ENCODE results near the gene STARD10. TPM values are rescaled to one million over a fixed set of nuclear protein-coding genes. Genes with fewer than 3 reads are reported as not detected.

The STARD10 gene
- total RNA-seq, 1 donor from 2014 or later, result 170 TPM

GRCh38 chr11:72775288-72776110, 18.3 kb downstream of the STARD10 start:
- Mint-ChIP-seq H3K27ac (peak overlapping the region; percentile 70), H3K9me3 (no peaks in the 10 kb centered on the region)
- DNase-seq (ENCODE audit: extremely low spot score, unreplicated experiment), result no peak

DNA sequence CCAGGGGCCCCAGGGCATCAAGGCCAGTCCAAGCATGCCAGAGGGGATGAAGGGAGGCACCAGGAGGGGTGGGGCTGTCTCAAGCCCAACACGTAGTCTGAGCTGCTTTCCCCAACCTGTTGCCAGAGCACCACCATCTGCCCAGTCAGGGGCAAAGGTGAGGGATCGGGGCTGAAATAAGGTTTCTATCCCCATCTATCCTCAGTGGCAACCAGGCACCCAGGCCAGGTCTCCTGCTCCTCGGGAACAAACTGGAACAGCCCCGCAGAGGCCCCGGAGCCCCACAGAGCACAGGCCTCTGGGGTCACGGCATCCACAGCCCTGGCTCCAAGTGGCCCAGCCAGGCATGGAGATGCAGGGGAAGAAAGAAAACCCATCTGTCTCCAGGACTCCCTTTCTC, 19.3 kb downstream of the STARD10 start:
- Mint-ChIP-seq H3K9me3 (no peaks in the 10 kb centered on the region), H3K27ac (no peak overlapping the region), H3K4me3 (no peak overlapping the region), H3K4me1 (ENCODE audit: unreplicated experiment) (peaks cover 54% of the 10 kb centered on the region), H3K36me3 (peaks cover 1% of the 10 kb centered on the region), H3K27me3 (no peaks in the 10 kb centered on the region)
- no peak for DNase-seq (ENCODE audit: extremely low spot score, unreplicated experiment)
- TF ChIP-seq, protein P1, sequence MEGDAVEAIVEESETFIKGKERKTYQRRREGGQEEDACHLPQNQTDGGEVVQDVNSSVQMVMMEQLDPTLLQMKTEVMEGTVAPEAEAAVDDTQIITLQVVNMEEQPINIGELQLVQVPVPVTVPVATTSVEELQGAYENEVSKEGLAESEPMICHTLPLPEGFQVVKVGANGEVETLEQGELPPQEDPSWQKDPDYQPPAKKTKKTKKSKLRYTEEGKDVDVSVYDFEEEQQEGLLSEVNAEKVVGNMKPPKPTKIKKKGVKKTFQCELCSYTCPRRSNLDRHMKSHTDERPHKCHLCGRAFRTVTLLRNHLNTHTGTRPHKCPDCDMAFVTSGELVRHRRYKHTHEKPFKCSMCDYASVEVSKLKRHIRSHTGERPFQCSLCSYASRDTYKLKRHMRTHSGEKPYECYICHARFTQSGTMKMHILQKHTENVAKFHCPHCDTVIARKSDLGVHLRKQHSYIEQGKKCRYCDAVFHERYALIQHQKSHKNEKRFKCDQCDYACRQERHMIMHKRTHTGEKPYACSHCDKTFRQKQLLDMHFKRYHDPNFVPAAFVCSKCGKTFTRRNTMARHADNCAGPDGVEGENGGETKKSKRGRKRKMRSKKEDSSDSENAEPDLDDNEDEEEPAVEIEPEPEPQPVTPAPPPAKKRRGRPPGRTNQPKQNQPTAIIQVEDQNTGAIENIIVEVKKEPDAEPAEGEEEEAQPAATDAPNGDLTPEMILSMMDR (conservative IDR thresholded peaks at IDR 0.05), result no peak

More at GRCh38 chr11:72775288-72776110, 18.3 kb downstream of the STARD10 start:
- H3K27me3 Mint-ChIP-seq, result no peaks in the 10 kb centered on the region
- TF ChIP-seq, protein P1 (conservative IDR thresholded peaks at IDR 0.05), result no peak
- H3K4me3 Mint-ChIP-seq, result peak overlapping the region; percentile 62
- H3K4me1 Mint-ChIP-seq (ENCODE audit: unreplicated experiment), result peaks cover 57% of the 10 kb centered on the region
- H3K36me3 Mint-ChIP-seq, result peaks cover 6% of the 10 kb centered on the region

DNA sequence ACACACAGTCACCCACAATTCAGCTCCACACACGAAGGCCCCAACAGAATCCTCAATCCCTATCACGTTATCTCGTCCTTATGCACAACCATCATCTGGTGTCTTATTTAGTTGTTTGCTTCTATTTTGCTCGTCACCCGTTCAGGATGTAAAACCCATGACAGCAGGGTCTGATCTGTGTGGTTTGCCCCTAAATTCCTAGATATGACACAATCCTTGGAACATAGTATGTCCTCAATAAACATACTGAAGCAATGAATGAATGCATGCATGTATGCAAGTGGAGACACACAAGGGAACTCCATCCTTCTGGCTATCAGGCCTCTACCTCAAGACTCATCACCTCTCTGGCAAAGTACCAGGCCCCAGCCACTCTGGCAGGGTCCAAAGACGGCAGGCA, 20.2 kb downstream of the STARD10 start:
- Mint-ChIP-seq H3K27me3 (no peaks in the 10 kb centered on the region), H3K4me1 (ENCODE audit: unreplicated experiment) (peaks cover 52% of the 10 kb centered on the region), H3K4me3 (peak overlapping the region; percentile 66), H3K36me3 (no peaks in the 10 kb centered on the region), H3K9me3 (no peaks in the 10 kb centered on the region), H3K27ac (peak overlapping the region; percentile 77)
- no peak for DNase-seq (ENCODE audit: extremely low spot score, unreplicated experiment)
- TF ChIP-seq, protein P1 (conservative IDR thresholded peaks at IDR 0.05), result no peak

DNA sequence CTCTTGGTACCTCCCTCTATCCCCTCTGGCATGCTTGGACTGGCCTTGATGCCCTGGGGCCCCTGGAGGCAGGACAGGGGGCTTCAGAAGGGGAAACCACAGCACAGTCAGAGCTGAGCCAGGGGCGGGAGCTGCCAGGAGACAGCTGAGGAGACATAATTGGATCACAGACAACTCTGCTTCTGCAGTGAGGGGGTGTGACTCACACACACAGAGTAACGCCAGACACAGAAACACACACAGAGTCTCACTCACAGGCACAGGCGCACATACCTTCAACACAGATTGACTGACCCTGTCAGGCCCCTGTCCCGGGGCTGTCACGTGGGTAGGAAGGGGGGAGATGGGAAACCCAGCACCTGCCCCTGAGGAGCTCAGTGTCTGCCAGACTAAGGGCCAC, 20.6 kb downstream of the STARD10 start:
- TF ChIP-seq, protein P1 (conservative IDR thresholded peaks at IDR 0.05), result no peak
- Mint-ChIP-seq H3K9me3 (no peaks in the 10 kb centered on the region), H3K27me3 (no peaks in the 10 kb centered on the region), H3K27ac (peak overlapping the region; percentile 77), H3K4me3 (peak overlapping the region; percentile 66), H3K36me3 (no peaks in the 10 kb centered on the region), H3K4me1 (ENCODE audit: unreplicated experiment) (peaks cover 56% of the 10 kb centered on the region)
- DNase-seq (ENCODE audit: extremely low spot score, unreplicated experiment), result no peak

DNA sequence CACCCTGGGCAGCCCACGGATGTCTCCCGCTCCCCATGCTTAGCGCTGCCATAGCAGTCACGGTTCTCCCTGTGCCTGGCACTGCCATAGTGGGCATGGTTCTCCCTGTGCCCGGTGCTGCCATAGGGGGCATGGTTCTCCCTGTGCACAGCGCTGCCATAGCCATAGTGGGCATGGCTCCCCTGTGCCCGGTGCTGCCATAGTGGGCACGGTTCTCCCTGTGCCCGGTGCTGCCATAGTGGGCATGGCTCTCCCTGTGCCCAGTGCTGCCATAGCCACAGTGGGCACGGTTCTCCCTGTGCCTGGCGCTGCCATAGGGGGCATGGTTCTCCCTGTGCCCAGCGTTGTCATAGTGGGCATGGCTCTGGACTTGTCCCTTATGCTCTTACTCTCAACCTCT, 21.8 kb downstream of the STARD10 start:
- H3K9me3 Mint-ChIP-seq, result no peaks in the 10 kb centered on the region
- H3K27me3 Mint-ChIP-seq, result no peaks in the 10 kb centered on the region
- no peak for DNase-seq (ENCODE audit: extremely low spot score, unreplicated experiment)
- no peak overlapping the region for H3K4me3 Mint-ChIP-seq
- H3K27ac Mint-ChIP-seq, result peak overlapping the region; percentile 77
- TF ChIP-seq, protein P1 (conservative IDR thresholded peaks at IDR 0.05), result no peak
- H3K36me3 Mint-ChIP-seq, result no peaks in the 10 kb centered on the region
- peaks cover 59% of the 10 kb centered on the region for H3K4me1 Mint-ChIP-seq (ENCODE audit: unreplicated experiment)
